GM20431 (cell line): ENCODE results near the gene EEF1G.

Source experiments
- in situ Hi-C: fragments of 300-500 bp; cut with MseI, MboI; formaldehyde crosslinking; loops from one replicate; pipeline ENCODE4 v1.15.0; 2020; ENCODE audit warnings: low sequenced_read_pairs; ENCODE audit not compliant: unreplicated experiment

Gene EEF1G

GRCh38 chr11:62543680-62544444 lies 29.8 kb downstream of the EEF1G start:
- in situ Hi-C loops, result no loop called here

- in situ Hi-C loops, result no loop called here
Observed at GRCh38 chr11:62542750-62543567, 30.7 kb downstream of the EEF1G start.

DNA sequence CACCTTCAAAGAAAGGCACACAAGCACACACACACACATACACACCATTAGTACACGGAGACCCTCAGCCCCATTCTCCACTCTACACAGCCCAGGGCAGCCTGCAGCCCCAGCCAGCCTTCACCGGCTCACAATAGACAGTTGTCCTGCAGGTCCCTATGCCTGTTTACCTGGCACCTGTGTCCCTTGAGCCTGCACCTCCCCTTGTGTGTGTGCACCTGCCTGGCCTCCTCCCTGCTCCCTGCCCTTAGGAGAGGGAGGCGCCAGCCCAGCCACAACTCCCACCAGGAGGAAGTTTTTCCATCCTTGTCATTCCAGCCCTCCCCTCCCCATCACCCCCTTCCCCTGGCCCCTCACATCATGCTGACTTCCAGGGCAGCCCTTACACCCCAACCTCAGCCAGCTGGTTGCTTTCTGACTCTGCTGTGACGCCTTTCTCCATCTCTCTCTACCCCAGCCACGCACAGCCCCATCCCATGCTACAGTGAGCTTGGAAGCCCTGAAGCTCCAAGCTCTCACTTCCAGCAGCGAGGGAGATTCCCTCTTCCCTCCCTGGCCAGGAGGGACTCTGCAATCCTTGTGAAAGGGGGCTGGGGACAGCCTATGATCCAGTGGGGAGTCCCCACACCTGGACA lies 31.5 kb downstream of the EEF1G start:
- in situ Hi-C loops, result no loop called here

GRCh38 chr11:62540804-62541701 lies 32.6 kb downstream of the EEF1G start:
- in situ Hi-C loops, result no loop called here

GRCh38 chr11:62539238-62539925 lies 34.3 kb downstream of the EEF1G start:
- in situ Hi-C loops, result no loop called here

- in situ Hi-C loops, result no loop called here
Observed at GRCh38 chr11:62538470-62539237, 35.0 kb downstream of the EEF1G start.

DNA sequence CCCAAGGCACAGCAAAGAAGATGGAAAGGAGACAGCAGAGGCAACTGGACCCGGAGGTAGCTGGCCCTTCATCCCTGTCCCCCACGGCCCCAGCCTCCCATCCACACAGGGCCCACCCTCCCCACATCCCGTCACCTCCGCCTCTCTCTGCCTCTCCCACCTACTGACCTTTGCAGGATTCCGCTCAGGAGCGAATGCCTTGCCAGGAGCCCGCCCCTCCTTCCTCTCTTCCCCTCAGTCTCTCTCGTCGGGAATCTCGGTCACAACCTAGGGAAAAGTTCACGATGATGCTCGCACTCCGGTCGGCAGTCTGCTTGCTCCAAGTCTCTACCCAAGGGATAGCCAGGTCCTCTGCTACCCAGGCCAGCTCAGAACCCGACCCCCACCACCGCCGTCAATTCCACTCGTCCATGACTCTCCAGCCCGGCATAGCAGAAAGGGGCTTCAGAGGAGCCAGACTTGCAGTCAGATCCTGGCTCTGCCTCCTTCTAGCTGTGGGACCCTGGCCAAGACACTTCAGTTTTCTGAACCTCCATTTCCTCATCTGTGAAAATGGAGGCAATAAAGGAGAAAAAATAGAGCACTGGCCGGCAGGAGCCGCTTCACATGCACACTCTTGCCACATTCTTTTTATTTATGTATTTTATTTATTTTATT lies 37.3 kb downstream of the EEF1G start:
- in situ Hi-C loops, result no loop called here

GRCh38 chr11:62535802-62536201 lies 37.9 kb downstream of the EEF1G start:
- in situ Hi-C loops, result no loop called here

- in situ Hi-C loops, result no loop called here
Observed at GRCh38 chr11:62534779-62535545, 38.7 kb downstream of the EEF1G start.

DNA sequence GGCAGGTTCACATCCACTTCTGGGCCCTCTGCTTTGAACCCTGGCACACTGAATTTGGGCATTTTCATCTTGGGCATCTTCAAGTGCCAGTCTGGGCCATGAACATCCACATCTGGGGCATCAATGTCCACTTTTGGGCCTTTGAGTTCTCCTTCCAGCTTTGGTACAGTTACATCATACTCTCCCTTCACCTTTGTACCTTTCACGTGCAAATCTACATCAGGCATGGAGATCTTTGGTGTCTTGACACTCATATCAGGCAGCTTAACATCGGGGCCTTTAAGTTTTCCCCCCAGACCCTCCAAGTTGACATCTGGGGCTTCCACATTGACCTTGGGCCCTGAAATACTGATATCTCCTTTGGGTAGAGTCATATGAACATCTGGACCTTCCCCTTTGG lies 41.6 kb downstream of the EEF1G start:
- in situ Hi-C loops, result no loop called here

DNA sequence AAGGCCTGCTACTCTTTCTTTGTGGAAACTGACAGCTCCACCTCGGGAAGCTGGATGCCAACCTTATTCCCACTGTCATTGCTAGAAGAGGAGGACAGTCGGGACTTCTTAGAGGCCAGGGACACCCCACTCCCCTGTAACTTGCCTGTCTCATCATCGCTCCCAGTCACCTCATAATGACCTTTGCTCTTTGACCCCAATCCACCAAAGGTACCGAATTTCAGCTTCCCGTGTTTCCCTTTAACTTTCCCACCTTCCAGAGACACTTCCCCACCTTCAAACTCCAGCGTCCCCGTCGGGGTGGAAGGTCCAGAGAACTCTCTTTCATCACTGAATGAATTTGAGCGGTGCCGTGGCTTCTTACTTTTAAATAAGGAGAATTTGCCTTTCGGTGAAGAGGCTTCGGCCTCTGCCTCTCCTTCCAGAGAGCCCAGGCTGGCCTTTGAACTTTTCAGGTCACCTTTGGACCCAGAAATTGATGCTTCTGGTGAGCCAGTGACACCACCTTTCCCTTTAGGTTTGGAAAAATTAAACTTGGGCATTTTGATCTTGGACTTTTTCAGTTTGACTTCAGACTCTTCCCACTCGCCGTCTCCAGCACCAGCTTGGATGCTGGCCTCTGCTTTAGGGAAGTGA lies 56.8 kb downstream of the EEF1G start:
- in situ Hi-C loops, result no loop called here

- in situ Hi-C loops, result no loop called here
Observed at GRCh38 chr11:62514151-62514550, 59.5 kb downstream of the EEF1G start.

DNA sequence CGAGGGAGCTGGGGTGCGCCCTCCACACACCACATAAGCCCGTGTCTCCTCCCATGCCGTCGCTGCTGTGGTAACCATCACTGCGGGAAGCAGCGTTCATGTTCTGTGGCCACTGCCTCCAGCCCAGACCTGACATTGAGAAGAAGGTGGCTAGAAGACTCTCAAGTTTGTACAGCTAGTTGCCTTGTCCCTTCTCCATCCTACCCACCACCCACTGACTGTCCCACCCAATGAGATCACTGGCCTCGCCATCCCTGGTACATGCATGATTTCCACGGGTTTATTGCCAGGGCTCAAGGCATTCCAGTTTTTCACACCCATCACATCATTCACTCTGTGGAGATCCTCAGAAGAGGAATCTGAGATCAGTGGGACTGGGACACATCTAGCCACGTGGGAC lies 60.1 kb downstream of the EEF1G start:
- in situ Hi-C loops, result no loop called here

- in situ Hi-C loops, result no loop called here
Observed at GRCh38 chr11:62512961-62513360, 60.7 kb downstream of the EEF1G start.
